HG03457 (cell line): ENCODE data around the gene RS1.

Experiments used
- ATAC-seq: cut with Tn5 transposase; IDR thresholded peaks from one replicate; pipeline ENCODE4 v1.9.1; 2021; ENCODE audit warnings: moderate number of reproducible peaks; ENCODE audit not compliant: unreplicated experiment

RS1 gene

DNA sequence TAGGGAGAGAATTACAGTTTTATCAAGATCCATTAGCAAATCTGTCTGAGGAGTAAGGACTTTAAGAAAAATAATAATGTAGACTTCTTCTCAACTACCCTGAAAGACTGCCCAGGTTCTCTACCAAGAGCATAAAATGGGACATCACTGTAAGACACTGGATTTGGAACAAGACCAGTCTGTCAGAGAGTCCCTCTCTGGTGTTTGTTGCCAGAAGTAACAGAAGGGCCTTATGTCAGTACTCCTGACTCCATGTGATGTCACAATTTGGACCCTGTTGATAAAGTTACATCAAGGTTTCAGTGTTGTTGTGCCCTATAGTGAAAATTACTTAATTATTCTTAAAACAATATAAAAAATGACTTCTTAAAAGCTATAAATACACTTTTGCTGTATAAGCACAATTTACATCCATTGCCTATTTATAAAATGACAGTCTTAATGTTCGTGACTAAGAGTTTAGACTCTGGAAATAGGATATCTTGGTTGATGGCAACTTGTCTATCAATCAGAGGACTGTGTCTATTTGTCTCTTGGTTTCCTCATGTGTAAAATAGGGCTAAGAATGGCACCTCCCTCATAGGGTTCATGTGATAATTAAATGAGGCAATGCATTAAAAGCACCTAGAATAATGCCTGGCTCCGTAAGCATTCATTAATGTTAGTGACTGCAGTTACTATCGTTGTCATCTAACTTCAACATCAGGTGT lies 57.8 kb downstream of the RS1 start:
- ATAC-seq = no peak

DNA sequence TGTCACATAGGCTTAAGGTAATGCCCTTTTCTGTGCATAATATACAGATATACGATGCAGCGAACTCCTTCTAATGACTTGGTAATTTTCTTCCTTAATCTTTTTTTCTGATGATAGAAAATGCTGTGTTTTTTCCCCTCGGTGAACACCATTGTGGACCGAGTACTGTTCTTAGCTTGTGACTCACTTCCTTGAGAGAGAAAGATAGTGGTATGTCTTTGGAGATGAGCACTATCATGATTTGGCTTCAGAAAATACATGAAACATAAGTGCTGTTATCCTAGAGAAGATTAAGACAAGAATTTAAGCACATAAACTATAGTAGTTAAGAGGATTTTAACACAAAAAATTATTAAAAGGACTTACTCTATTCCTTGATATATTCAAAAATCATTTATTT lies 63.9 kb downstream of the RS1 start:
- ATAC-seq = no peak

DNA sequence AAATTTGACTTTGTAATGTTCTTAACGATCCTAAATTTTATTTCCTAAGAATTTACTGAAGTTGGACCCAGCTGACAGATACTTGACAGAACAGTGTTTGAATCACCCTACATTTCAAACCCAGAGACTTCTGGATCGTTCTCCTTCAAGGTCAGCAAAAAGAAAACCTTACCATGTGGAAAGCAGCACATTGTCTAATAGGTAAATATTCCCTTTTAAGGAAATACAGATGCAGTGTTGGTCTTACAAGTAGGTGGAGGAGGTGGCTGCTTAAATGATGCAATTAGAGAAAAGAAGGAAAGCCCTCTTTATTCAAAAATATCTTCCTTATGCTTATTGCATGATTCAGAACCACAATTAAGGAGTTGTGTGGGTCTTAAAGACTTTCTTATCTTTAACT lies 73.5 kb downstream of the RS1 start:
- no peak for ATAC-seq

DNA sequence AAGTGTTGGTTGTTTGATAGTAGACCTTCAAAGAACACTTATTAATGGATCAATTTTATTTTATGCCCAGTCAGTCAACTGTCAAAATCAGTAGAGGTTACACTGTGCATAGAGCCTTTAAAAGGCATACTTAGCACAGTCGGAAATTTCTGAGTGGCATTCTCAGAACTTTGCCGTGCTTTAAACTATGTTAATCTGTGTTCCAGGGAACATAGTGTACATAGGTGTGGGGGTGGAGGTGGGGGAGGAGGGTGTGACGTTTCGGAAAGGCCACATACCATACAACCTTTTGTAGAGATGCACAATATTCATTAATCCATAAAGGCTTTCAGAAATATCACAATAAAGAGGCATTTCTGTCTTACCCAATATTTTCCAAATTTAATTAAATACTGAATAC lies 75.8 kb downstream of the RS1 start:
- ATAC-seq = no peak

DNA sequence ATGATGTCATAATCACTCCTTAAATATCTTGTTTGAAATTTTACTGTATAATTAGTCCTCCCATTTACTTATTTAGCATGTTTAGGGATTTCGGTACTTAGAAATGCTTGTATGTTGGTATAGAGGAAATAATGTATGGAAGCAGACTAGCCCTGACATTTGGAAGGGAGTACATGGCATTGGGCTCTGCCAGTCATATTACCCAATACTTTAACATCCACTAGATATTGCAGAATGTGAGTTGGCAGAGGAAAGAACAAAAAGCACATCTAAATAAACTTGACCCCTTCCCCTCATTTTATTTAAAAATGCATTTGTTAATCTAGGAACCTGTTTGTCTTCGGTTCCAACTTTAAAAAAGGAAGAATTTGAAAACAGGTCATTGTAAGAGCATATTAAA lies 77.8 kb downstream of the RS1 start:
- ATAC-seq = no peak

DNA sequence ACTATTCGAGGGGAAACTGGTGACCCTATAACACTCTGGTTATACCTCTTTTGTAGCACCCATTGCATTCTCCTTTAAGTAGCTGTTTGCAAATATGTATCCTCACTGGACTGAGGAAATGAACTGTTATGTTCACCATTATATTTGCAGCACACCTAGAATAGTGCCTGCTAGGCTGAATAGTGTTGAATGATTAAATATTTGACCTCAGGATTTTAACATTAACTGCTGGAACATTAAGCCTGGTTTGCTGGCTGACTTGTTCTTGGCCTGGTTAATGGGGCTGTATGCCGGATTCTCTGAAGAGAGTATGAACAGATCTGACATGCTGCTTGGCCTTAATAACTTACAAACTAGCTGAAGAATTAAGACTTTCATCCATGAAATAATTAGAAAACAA lies 80.1 kb downstream of the RS1 start:
- no peak for ATAC-seq
